WTC11 (cell line): ENCODE data around the gene NCKAP5. TPM values are rescaled to one million over a fixed set of nuclear protein-coding genes. Genes with fewer than 3 reads are reported as not detected.

ENCODE experiments used
- ATAC-seq: fragments of 200-7000 bp; cut with Tn5 transposase; 2 replicates; pipeline ENCODE4 v1.10.0; 2021; ENCODE audit warnings: mild to moderate bottlenecking, moderate library complexity
- CTCF ChIA-PET: fragments of 300-600 bp; sonication (Branson Sonifier 250); formaldehyde crosslinking; loops from one replicate; lab custom pipeline; 2021; ENCODE audit warnings: antibody characterized with exemption; lab: Charles Lee
- POLR2A ChIA-PET: fragments of 350-600 bp; sonication (Branson Sonifier 250); formaldehyde crosslinking; loops from one replicate; lab custom pipeline; 2021; ENCODE audit warnings: antibody characterized with exemption; lab: Charles Lee
- DNase-seq: peaks from one replicate; pipeline ENCODE4 v3.0.0; 2021; ENCODE audit warnings: low spot score
- H3K27ac Mint-ChIP-seq: 2 replicates; pipeline ENCODE4 v1.8.0; 2021; ENCODE audit warnings: mixed read lengths
- H3K27me3 Mint-ChIP-seq: 2 replicates; pipeline ENCODE4 v1.8.0; 2021; ENCODE audit warnings: low read depth, mild to moderate bottlenecking, moderate library complexity, mixed read lengths
- H3K36me3 Mint-ChIP-seq: 2 replicates; pipeline ENCODE4 v1.8.0; 2021; ENCODE audit warnings: mixed read lengths
- H3K4me1 Mint-ChIP-seq: 2 replicates; pipeline ENCODE4 v1.8.0; 2022; ENCODE audit warnings: mixed read lengths
- H3K4me3 Mint-ChIP-seq: 2 replicates; pipeline ENCODE4 v1.8.0; 2021; ENCODE audit warnings: mild to moderate bottlenecking, moderate library complexity, mixed read lengths
- H3K9me3 Mint-ChIP-seq: 2 replicates; pipeline ENCODE4 v1.8.0; 2021; ENCODE audit warnings: mixed read lengths
- ATF6 ChIP-seq: sonication (generic); formaldehyde crosslinking; IDR thresholded peaks from 2 replicates; pipeline ENCODE4 v1.8.1; 2023; ENCODE audit warnings: mild to moderate bottlenecking, missing genetic modification reagents
- CREM ChIP-seq: sonication (generic); formaldehyde crosslinking; IDR thresholded peaks from 2 replicates; pipeline ENCODE4 v1.8.1; 2022; ENCODE audit warnings: mild to moderate bottlenecking, missing genetic modification reagents, moderate library complexity
- E2F5 ChIP-seq: sonication (generic); formaldehyde crosslinking; IDR thresholded peaks from 2 replicates; pipeline ENCODE4 v1.8.1; 2022; ENCODE audit warnings: mild to moderate bottlenecking, moderate library complexity, missing genetic modification reagents
- EMX1 ChIP-seq: fragments of 250-450 bp; sonication (Bioruptor Pico); IDR thresholded peaks from 2 replicates; pipeline ENCODE4 v1.8.0; 2021; ENCODE audit warnings: mild to moderate bottlenecking
- ETV6 ChIP-seq: sonication (generic); formaldehyde crosslinking; IDR thresholded peaks from 2 replicates; pipeline ENCODE4 v1.8.1; 2022; ENCODE audit warnings: mild to moderate bottlenecking, missing genetic modification reagents
- FOXJ3 ChIP-seq: sonication (generic); formaldehyde crosslinking; IDR thresholded peaks from 2 replicates; pipeline ENCODE4 v1.9.0; 2021; ENCODE audit warnings: missing genetic modification reagents, mild to moderate bottlenecking, borderline replicate concordance
- JAZF1 ChIP-seq: fragments of 250-450 bp; sonication (Bioruptor Pico); IDR thresholded peaks from 2 replicates; pipeline ENCODE4 v1.9.0; 2021; ENCODE audit warnings: moderate library complexity, mild to moderate bottlenecking, inconsistent platforms
- KAT7 ChIP-seq: sonication (generic); formaldehyde crosslinking; IDR thresholded peaks from 2 replicates; pipeline ENCODE4 v1.8.1; 2023; ENCODE audit warnings: missing genetic modification reagents, mild to moderate bottlenecking, borderline replicate concordance
- MXD4 ChIP-seq: fragments of 250-450 bp; sonication (Bioruptor Pico); IDR thresholded peaks from 2 replicates; pipeline ENCODE4 v1.8.0; 2021; ENCODE audit warnings: mild to moderate bottlenecking, moderate library complexity, borderline replicate concordance
- NFYB ChIP-seq: sonication (generic); formaldehyde crosslinking; conservative IDR thresholded peaks from 2 replicates; pipeline ENCODE4 v1.8.0; 2022; ENCODE audit warnings: low read depth, missing genetic modification reagents
- NR1H2 ChIP-seq: sonication (generic); formaldehyde crosslinking; IDR thresholded peaks from 2 replicates; pipeline ENCODE4 v1.9.0; 2021; ENCODE audit warnings: mild to moderate bottlenecking, moderate library complexity, missing genetic modification reagents
- NR2C2 ChIP-seq: sonication (generic); formaldehyde crosslinking; IDR thresholded peaks from 2 replicates; pipeline ENCODE4 v1.8.0; 2022; ENCODE audit warnings: mild to moderate bottlenecking, missing genetic modification reagents
- PREB ChIP-seq: sonication (generic); formaldehyde crosslinking; IDR thresholded peaks from 2 replicates; pipeline ENCODE4 v1.8.1; 2022; ENCODE audit warnings: mild to moderate bottlenecking, missing genetic modification reagents, moderate library complexity, borderline replicate concordance
- RORB ChIP-seq: fragments of 250-450 bp; sonication (Bioruptor Pico); IDR thresholded peaks from 2 replicates; pipeline ENCODE4 v1.9.0; 2021; ENCODE audit warnings: mild to moderate bottlenecking
- TEAD4 ChIP-seq: sonication (generic); formaldehyde crosslinking; IDR thresholded peaks from 2 replicates; pipeline ENCODE4 v1.8.0; 2022; ENCODE audit warnings: mild to moderate bottlenecking, missing genetic modification reagents
- TP53 ChIP-seq: sonication (generic); formaldehyde crosslinking; IDR thresholded peaks from 2 replicates; pipeline ENCODE4 v1.8.1; 2023; ENCODE audit warnings: mild to moderate bottlenecking, missing genetic modification reagents
- ZNF219 ChIP-seq: sonication (generic); formaldehyde crosslinking; IDR thresholded peaks from 2 replicates; pipeline ENCODE4 v1.8.0; 2023; ENCODE audit warnings: missing genetic modification reagents, mild to moderate bottlenecking, borderline replicate concordance
- ZNF263 ChIP-seq: sonication (generic); formaldehyde crosslinking; IDR thresholded peaks from 2 replicates; pipeline ENCODE4 v1.8.1; 2022; ENCODE audit warnings: low read depth, mild to moderate bottlenecking, moderate library complexity, missing genetic modification reagents
- ZNF396 ChIP-seq: fragments of 250-450 bp; sonication (Bioruptor Pico); IDR thresholded peaks from 2 replicates; pipeline ENCODE4 v1.8.0; 2021; ENCODE audit warnings: mild to moderate bottlenecking, moderate library complexity, borderline replicate concordance
- ZNF532 ChIP-seq: fragments of 250-450 bp; sonication (Bioruptor Pico); IDR thresholded peaks from 2 replicates; pipeline ENCODE4 v1.9.0; 2021; ENCODE audit warnings: mild to moderate bottlenecking, borderline replicate concordance
- ZNF671 ChIP-seq: fragments of 250-450 bp; sonication (Bioruptor Pico); IDR thresholded peaks from 2 replicates; pipeline ENCODE4 v1.8.0; 2021; ENCODE audit warnings: mild to moderate bottlenecking
- ZSCAN18 ChIP-seq: fragments of 250-450 bp; sonication (Bioruptor Pico); IDR thresholded peaks from 2 replicates; pipeline ENCODE4 v2.1.2; 2022; ENCODE audit warnings: mild to moderate bottlenecking, moderate library complexity
- total RNA-seq: library from RNA; stranded (reverse); gene quantifications from 3 replicates; pipeline ENCODE4 v1.2.3, GENCODE V29; 2021

The NCKAP5 gene
- total RNA-seq, 1 experiment from 2014 or later, result 0.55 TPM

GRCh38 chr2:133223226-133223625 lies 345.0 kb downstream of the NCKAP5 start (continued):
- TF ChIP-seq PREB (CRISPR knock-in tag), result no peak

- Mint-ChIP-seq H3K9me3 (no peaks in the 10 kb centered on the region), H3K27me3 (no peaks in the 10 kb centered on the region), H3K4me3 (no peak overlapping the region), H3K36me3 (no peaks in the 10 kb centered on the region), H3K4me1 (peaks cover 4% of the 10 kb centered on the region; the same call in 1 of the 2 replicates), H3K27ac (no peak overlapping the region)
- DNase-seq, result no peak
- CTCF ChIA-PET, result no interaction called here
- TF ChIP-seq TP53 (CRISPR knock-in tag) (no peak), NFYB (no peak), NR2C2 (CRISPR knock-in tag) (no peak), ZNF219 (no peak), ETV6 (CRISPR knock-in tag) (no peak), E2F5 (CRISPR knock-in tag) (no peak), ZNF263 (no peak), NR1H2 (no peak), JAZF1 (no peak), ZSCAN18 (no peak), CREM (CRISPR knock-in tag) (no peak), MXD4 (CRISPR knock-in tag) (no peak), EMX1 (CRISPR knock-in tag) (no peak), ZNF532 (CRISPR knock-in tag) (no peak)
- ATAC-seq, result no peak
- POLR2A ChIA-PET, result no interaction called here
Measured at GRCh38 chr2:133221398-133221797, 346.9 kb downstream of the NCKAP5 start.

- Mint-ChIP-seq H3K27me3 (no peaks in the 10 kb centered on the region), H3K27ac (no peak overlapping the region)
- no peak for ATAC-seq
- TF ChIP-seq KAT7 (CRISPR knock-in tag) (no peak), TEAD4 (CRISPR knock-in tag) (no peak), FOXJ3 (CRISPR knock-in tag) (no peak), ATF6 (CRISPR knock-in tag) (no peak), E2F5 (CRISPR knock-in tag) (no peak), ZNF396 (no peak), ETV6 (CRISPR knock-in tag) (no peak), ZSCAN18 (no peak), RORB (CRISPR knock-in tag) (no peak), ZNF671 (no peak), ZNF263 (no peak)
Measured at GRCh38 chr2:133218204-133218603, 350.1 kb downstream of the NCKAP5 start.

More at GRCh38 chr2:133218204-133218603, 350.1 kb downstream of the NCKAP5 start:
- H3K4me1 Mint-ChIP-seq, result peaks cover 4% of the 10 kb centered on the region; the same call in 1 of the 2 replicates
- peaks cover 15% of the 10 kb centered on the region for H3K9me3 Mint-ChIP-seq
- peaks cover 5% of the 10 kb centered on the region; the same call in 1 of the 2 replicates for H3K36me3 Mint-ChIP-seq
- POLR2A ChIA-PET, result no interaction called here
- no peak overlapping the region for H3K4me3 Mint-ChIP-seq
- CTCF ChIA-PET, result no interaction called here
- no peak for DNase-seq
